ENCODE results near the gene CFAP161.
"Not testable (repeated sequence)": the region's sequence is repeated elsewhere in the genome, so short reads cannot be mapped to it uniquely, and the experiment has no call there.

Gene CFAP161

DNA sequence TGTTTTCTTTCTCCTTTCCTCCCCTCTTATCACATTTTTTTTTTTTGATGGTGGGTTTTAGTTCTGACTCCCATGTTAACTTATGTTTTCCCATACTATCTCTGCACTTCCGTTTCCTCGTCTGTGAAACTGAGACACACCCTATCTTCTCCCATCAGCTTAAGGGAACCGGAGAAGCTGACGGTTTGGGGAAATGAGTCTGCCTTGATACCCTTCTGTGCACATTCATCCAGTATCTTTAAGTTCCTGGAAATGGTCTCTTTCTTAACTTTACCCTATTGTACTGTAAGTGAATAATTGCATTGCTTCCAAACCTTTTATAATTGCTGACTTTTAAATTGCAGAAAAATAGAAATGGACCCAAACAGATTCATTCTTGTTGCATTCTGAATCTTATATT is 26.2 kb upstream of the CFAP161 start:
- DNase-seq (ENCODE audit: low spot score) = no peak

DNA sequence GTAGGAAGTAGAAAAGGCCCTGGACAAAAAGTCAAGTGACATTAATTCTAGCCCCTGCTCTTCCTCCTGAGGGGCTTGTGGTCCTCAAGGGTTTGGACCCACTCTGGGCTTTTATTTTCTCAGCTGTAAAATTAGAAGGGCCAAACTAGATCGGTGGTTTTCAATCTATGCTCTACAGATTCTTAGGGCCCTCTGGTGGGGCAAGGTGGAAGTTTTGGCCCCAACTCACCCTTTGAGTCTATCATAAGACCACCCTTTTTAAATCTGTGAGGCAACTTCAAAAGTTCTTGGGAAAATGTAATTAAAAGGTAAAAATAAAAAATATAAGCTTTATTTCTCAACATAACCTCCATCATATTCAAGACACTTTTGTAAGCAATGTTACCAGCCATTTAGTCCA is 25.6 kb upstream of the CFAP161 start:
- DNase-seq (ENCODE audit: low spot score) = no peak

DNA sequence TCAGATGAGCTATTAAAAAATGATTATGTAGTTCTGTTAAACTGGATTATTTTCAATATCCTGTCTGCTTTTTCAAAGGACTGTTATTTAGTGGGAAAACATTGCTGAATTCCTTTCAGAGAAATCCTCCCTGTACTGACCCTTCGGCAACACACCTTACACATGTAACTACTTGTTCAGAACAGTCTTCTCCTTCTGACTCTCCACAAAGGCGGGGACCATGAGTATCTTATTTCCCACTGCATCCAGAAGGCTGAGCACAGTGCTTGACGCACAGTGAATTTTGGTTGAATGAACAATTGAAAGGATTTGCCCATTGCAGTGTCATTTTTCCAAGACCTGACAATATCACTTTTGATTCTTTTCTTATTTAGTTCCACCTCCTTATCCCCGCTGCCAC is 23.1 kb upstream of the CFAP161 start:
- DNase-seq (ENCODE audit: low spot score) = no peak

DNA sequence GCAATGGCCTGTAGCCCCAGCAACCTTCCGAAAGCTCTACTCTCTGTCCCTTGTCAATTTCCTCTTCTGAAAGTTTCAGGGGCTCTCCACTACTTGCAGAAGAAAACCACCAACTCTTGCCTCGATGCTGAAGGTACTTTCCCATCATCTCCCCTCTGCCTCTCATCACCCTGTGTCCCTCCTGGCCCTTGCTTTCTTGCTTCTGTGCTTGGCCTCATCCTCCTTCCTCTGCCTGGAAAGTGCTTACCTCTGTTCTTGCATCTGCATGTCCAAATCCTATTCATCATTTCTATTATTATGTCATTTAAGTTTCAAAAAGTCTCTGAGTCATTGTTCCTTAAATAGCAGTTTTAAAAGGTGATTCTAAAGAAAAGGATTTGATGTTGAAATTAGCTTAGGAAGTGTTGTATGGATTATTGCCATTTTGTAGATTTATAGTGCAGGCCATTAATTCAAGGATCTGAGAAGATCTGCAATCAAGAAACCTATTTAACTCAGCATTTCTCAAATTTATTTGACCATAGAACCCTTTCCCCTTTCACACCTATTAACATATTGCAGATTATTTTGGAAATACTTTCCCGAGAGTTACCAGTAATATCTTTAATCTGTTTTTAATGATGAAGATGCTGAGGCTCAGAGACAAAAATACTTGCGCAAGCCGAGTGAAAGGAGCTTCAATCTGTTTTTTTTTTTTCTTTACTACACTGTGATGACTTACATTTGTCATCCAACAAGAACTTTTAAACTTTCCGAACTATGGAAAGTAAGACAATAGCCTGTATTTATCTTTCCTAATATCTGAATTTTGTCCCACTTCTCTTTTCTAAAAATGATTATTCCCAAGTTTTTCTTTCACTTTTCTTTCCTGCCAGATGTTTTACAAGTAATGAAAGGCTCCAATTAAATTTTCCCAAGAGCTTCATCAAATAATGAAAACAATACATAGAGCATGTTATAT is 22.3 kb upstream of the CFAP161 start:
- no peak for DNase-seq (ENCODE audit: low spot score)

DNA sequence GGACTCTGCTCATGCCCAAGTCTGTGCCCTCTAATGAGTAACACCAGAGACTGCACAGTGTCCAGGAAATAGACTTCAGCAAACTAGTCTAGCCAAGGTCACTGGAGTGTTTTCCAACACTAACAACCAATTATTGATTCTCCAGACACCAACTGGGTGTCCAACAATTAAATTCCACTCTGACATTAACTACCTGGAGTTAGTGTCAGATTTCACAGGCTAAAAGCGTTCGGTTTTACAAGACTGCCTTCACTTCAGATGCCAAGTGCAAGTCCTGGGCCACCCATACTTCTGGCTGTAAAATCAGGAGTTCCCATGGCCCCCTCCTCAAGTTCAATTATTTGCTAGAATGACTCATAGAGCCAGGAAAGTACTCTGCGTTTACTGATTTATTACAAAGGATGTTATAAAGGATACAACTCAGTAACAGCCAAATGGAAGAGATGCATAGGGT is 20.8 kb upstream of the CFAP161 start:
- no peak for DNase-seq (ENCODE audit: low spot score)

DNA sequence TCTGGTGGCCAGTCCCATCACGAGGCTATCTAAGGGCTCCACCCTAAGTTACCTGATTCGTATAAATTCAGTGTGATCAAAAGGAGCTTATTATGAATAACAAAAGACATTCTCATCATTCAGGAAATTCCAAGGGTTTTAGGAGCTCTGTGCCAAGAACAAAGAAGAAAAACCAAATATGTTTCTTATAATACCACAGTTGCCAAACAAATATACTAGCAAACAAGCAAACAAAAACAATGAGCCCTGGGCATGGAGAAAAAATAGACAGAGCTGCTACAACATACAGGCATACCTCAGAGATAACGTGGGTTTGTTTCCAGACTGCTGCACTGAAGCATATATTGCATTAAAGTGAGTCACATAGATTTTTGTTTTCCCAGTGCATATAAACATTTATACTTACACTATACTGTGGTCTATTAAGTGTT is 20.2 kb upstream of the CFAP161 start:
- DNase-seq (ENCODE audit: low spot score) = no peak

DNA sequence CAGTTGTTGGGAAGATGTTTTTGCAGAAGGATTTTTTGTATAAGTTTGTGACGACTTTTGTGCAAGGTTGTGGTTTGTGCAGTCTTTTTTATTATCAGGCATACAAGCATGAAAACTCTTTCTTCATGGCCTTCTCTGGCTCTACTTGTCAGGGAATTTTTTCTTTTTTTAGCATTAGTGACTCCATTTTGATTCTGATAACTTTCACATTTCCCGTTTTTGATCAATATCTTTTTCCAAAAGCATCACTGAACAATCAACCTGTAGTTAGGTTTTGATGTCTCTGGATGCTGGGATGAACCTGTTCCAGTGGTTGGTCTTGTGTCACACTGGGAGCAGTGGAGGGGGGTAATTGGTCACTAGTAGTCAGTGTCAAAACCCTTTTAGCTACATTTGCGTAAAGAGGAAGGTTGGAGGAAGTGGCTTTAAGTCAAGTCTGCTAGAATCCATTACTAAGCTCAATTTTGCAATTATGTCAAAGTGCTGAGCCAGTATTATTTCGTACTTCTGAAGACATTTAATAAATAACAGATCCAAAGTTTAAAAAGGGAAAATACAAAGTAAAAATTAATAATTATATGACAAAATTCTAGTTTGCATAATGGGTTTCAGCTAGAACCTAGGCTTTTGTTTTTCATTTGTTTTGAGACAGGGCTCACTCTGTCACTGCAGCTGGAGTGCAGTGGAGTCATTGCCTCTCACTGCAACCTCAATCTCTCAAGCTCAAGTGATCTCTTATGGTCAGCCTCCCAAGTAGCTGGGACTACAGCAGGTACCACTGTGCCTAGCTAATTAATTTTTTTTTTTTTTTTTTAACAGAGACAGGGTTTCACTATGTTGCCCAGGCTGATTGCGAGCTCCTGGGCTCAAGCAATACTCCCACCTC is 18.8 kb upstream of the CFAP161 start:
- DNase-seq (ENCODE audit: low spot score) = no peak

DNA sequence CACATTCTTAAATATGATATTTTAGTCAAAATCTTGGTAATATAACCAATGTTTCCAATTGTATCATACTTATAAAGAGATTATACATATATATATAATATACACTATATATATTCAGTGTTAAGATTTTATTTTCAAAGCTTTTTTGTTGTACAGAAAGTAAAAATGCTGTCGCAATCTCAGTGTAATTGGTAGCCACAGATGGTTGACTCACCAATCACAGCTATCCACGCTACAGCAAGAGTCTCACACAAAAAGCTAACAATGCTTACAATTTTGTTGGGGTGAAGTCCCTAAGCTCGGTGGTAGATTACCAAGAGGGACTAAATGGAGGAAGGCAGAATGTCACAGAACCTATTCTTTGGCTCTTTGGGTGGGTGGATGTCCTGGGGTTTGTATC is 16.9 kb upstream of the CFAP161 start:
- no peak for DNase-seq (ENCODE audit: low spot score)

DNA sequence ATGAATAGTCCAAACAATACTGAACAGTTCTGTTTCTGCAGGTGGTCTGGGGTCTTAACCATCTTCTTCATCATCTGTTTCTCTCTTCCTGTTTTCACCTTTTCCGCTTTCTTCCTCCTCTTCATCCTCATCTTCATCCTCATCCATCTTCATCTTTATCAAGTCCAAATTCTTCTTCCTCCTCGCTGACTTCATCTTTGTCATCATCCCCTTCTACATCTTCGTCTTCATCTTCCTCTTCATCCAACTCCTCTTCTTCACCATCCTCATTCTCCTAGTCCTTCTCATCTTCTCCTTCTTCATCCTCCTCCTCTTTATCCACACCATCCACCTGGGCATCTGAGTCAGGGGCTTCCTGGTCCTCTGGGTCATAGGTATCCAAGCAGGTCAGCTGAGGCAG is 16.5 kb upstream of the CFAP161 start:
- no peak for DNase-seq (ENCODE audit: low spot score)

DNA sequence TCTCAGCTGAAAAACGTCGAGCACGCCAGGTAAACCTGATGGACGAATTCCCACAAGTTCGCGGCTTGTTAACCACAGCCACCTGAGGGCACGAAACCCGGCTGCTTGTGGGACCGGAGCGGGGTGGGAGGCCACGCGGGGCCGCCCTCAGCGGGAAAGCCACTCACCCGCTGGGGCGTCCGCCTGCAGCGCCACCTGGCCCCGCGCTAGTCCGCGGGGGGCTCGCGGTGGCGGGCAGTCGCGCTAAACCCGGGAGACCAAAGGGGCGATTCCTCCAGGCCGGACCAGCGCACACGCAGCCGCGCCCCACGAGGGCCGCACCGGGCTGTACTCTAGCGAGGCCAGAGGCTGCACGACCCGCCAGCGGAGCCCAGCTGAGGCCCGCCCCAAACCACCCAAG is 15.7 kb upstream of the CFAP161 start:
- DNase-seq (ENCODE audit: low spot score) = no peak

DNA sequence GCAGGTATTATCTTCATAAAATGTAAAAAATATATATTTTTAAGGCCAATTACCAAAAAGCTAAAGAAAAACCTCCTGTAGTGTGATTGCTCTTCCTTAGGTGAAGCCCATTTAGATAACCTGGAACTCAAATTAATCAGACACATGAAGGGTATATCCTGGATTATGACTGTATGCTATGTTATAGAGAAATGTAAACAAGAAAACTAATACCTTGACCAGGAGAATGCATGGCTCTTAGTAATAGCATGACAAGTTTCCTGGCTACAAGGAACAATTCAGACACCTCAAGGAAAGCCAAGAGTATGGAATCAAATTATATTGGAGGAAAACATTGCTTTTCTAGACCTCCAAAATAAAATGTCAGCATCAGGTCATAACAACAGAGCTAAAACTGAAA is 14.0 kb upstream of the CFAP161 start:
- no peak for DNase-seq (ENCODE audit: low spot score)

DNA sequence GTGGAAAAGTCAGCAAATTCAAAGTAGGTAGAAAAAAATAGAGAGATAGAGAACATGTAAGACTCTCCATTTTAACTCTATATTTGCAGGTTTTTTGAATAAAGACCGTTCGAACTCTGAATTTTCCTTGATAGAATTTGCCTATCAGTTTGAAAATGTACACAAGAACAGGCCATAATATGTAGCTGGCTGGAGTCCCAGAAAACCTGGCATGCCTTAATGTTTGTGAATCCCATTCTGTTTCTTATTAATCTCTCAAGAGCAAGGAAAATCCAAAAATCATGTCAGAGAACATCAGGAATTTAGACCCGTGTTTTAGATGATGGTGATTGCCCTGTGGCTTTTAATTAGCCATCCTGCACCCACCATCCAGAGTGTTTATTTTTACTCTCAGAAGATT is 7.2 kb upstream of the CFAP161 start:
- no peak for DNase-seq (ENCODE audit: low spot score)

DNA sequence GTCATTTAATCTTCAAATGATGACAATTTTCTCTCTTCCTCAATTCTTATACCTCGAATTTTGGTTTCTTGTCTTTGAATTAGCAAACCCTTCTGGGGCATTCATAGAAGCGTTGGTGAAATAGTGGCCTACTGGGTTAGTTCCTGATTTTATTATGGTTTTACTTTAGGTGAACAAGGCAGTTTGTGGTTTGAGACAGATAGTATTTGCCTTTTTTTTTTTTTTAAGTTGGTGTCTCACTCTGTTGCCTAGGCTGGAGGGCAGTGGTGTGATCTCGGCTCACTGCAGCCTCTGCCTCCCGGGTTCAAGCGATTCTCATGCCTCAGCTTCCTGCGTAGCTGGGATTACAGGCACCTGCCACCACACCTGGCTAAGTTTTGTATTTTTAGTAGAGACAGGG is 7.4 kb downstream of the CFAP161 start:
- DNase-seq (ENCODE audit: low spot score) = not testable (repeated sequence)

DNA sequence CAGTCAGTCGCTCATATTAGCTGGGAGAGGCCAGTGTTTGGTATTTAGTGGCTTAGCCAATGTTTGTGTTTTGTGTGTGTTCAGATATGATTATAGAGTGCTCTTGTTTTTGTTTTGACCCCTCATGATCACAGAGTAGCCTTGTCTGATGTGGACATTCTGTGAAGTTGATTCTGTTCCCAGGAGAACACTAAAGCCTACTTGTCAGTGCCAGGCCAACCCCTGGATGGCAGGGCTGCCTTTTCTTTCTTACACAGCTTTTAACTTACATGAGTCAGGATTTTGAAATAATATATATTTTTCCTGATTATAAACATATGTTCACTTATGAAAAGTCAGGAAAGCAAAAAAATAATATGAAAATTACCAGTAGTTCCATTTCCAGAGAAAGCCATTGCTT is 11.9 kb downstream of the CFAP161 start:
- no peak for DNase-seq (ENCODE audit: low spot score)

DNA sequence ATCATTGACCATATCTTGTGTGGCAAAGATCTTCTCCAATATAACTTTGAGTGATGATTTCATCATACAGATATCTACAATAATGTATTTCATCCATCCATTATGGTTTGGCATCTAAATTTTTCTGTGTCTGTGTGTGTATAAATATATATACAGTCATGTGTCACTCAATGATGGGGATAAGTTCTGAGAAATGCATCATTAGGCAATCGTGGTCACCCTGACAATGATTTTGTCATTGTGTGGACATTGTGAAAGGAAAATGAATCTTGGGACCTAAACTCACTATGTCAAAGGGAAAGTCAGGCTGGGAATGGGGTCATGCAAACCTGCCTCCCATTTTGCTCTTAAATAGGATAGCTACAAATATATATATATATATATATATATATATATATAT is 12.4 kb downstream of the CFAP161 start:
- no peak for DNase-seq (ENCODE audit: low spot score)

DNA sequence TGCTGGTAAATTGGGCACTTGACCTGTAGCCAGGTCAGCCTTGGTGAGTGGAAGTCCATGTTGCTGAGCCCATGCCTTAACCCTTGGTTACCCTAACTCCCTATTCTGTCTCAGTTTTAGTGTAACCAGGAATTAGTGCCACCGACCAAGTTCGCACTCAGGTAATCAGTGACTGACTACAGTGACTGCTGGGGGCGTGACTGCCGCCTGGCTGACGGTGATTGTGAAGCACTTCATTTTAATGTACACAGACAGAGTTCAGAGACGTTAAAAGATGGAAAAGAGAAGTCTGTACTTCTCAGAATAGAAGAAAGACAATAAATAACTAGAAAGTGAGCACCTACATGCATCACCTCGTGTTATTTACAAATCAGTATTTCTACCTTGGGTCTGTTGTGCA is 17.3 kb downstream of the CFAP161 start:
- no peak for DNase-seq (ENCODE audit: low spot score)

DNA sequence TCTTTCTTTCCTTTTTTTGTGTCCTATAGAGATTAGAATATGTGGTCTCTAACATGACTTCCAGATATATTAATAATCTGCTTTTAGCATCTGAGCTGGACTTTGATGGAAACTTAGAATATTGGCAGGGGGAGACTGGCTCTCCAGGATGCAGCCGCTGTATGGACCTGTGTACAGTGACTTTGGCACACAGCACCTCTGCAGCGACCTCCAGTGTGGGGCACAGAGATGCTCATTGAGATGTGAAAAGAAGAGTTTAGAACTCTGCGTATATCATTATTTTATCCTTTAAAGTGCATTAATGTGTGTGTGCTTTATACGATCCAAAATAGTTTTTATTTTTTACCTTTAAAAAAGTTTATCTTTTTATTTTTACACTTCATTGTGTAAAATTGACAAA is 18.3 kb downstream of the CFAP161 start:
- DNase-seq (ENCODE audit: low spot score) = no peak

DNA sequence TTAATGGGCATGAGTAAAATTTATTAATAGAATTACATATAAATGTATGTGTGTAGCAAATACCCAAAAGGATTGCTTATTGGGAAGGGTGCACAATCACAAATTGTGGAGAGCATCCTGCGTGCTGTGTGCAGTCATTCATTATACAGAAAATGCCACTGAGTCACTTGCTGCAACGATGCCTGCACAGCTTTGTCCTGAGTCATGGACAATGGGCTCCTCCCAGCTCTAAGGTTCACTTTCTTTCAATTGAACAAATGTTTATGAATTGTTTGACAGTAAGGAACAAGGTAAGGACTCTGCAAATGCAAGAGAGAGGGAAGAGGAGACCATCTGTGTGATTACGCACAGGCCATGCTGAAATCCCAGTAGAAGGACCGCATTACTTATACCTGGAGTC is 18.7 kb downstream of the CFAP161 start:
- no peak for DNase-seq (ENCODE audit: low spot score)

DNA sequence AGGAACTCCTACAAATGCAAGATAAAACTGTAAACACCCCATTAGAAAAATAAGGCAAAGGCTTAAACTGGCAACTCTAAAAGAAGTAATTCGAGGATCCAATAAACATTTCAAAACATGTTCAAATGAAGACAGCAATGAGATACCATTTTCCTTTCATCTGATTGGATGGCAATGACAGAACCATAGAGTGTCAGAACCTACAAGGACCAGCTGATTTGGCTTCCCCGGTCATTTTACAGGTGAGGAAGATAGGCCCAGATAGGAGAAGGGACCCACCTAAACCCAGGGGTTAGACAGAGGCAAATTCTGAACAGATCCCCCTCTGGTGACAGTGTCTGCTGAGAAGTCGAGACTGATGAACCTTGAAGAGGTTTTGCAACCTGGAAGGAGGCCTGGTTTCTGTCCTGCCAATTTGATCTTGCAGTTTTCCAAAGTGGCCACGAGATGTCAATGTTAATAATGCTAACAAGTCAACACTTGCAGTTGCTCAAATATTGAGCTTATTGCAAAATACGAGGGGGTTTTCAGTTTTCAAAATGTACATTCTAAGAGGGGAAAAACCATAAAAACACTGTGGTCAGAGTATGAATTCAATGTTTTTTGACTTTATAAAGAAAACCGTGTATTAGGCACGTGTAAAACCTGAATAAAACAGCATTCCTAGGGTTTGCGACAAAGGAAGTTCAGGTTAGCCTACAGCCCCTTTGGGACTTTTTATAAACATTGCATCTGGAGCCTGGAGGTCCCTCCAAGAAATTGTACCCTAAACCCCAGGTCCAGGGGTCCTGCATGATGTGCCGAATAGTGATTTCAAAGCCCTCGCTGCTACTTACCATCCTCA is 21.5 kb downstream of the CFAP161 start:
- peak; percentile 21 for DNase-seq (ENCODE audit: low spot score)

DNA sequence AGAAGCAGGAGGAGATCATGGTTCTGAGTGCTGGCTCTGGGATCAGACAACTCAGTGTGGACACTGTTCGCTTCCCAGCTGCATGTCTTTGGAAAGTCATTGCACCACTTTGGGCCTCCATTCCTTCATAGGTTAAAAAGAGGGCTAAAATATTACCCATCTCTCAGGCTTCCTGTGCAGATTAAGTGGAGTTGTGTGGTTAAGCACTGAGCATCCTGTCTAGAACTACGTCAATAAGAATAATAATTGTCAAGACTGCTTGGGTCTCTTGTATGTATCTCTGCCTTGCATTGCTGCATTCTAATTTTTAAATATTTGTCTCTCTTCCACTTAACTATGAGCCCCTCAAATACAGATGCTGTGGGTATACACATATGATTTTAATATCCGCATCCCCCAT is 22.3 kb downstream of the CFAP161 start:
- no peak for DNase-seq (ENCODE audit: low spot score)

DNA sequence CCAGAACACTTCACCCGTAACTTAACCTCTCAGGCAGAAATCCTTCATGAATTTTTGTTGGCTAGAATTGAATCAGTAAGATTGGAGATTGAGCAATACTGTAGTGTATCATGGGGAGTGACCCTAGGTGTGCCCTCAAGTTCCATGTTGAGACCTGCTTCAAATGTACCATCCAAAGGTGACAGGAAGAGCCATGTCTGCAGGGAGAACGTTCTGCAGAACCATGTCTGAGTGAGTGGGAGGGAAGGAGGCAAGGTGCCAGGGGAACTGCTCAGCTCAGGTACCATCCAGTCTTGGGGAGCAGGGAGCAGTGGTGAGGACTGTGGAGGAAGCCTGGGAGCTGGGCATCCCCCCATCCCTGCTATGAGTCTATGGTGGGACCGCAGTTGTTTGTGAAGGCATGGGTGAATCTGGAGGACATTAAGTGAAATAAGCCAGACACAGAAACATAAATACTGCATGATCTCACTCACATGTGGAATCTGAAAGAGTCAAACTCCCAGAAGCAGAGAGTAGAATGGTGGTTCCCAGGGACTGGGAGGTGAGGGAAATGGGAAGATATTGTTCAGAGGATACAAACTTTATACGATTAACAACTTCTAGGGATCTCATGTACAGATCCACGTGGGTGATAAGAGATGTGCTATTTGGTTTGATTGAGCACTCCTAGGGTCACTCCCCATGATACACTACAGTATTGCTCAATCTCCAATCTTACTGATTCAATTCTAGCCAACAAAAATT is 23.3 kb downstream of the CFAP161 start:
- no peak for DNase-seq (ENCODE audit: low spot score)

DNA sequence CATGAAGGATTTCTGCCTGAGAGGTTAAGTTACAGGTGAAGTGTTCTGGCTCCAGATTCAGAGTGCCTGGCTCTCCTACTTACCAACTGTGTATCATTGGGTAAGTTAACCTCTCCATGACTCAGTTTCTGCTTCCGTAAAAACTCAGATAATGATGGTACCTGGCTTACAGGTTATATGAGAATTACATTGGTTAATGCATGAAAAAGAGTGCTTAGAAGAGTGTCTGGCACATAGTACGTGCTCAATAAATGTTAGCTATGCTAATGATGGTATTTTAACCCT is 23.8 kb downstream of the CFAP161 start:
- DNase-seq (ENCODE audit: low spot score) = no peak
